ENCODE measurements around the gene GRK4.

DNA sequence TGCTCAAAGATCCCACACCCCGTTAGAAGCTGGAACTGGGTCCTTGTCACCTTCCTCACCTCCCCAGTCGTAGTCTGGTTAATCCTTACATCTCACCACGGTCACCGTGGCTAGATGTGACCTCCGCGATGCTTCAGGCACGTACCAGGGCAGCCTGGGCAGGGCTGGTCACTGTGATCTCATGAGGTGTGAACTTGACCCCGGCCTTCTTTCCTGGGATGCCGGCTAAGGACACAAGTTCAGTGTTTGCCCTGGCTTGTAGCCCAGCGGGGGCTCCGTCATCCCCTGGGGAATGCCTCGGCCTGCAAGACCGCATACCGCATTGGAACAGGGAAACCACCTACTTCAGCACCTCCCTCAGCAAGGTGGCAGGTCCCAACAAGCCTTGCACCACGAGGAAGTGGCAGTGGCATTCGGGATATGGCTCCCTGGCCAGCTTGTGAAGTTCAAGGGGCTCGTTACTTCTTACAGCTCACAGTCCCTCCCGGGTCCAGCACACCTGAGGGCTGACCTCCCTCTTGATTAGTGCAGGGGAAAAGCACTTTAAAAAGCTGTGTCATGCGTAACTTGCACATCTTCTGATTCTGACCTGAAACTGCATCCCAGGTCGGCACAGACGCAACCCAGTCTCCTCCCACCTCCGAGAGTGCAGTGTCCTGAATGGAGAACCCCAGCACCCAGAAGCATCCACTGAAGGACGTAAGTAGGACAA lies 26.1 kb upstream of the GRK4 start:
- TF ChIP-seq, protein P1, sequence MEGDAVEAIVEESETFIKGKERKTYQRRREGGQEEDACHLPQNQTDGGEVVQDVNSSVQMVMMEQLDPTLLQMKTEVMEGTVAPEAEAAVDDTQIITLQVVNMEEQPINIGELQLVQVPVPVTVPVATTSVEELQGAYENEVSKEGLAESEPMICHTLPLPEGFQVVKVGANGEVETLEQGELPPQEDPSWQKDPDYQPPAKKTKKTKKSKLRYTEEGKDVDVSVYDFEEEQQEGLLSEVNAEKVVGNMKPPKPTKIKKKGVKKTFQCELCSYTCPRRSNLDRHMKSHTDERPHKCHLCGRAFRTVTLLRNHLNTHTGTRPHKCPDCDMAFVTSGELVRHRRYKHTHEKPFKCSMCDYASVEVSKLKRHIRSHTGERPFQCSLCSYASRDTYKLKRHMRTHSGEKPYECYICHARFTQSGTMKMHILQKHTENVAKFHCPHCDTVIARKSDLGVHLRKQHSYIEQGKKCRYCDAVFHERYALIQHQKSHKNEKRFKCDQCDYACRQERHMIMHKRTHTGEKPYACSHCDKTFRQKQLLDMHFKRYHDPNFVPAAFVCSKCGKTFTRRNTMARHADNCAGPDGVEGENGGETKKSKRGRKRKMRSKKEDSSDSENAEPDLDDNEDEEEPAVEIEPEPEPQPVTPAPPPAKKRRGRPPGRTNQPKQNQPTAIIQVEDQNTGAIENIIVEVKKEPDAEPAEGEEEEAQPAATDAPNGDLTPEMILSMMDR (IDR thresholded peaks at IDR 0.05) = no peak
- TF ChIP-seq EZH2 (IDR thresholded peaks at IDR 0.05; ENCODE audit: borderline replicate concordance, insufficient read depth, low read depth, low read length, poor library complexity, severe bottlenecking) = no peak
